Measurements from ENCODE around the gene SLC15A2. TPM values are rescaled to one million over a fixed set of nuclear protein-coding genes. Genes with fewer than 3 reads are reported as not detected.

The SLC15A2 gene
- total and polyA plus RNA-seq, 2 donors from 2014 or later, result 9.0 to 21.8 TPM

DNA sequence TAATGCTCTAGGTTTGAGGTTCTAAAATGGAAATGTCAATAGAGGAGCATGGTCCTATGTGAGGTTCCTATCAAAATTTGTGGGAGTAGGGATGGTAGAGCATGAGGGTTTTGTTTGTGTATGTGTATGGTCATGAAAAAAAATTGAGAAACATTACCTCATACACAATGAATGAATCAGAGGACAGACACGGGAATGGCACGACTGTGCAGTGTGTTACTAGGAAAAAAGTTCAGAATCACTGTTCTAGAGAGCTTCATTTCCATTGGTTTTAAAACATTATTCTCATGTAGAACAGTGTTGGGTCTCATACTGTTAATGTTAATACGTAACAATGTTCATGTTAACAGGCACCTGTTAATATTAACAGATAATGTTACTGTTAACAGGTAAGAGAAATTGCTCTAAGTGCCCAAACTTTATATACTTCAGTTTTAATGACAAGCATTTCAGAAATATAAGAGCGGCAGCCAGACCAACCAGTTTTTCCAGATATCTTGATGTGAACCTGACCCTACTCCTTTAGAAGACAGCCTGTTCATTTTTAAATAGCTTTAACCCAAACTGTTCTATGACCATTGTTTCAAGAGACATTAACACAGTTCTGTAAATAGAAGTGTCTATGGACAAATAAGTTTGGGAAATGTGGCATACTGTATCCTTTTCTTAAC, 48.0 kb downstream of the SLC15A2 start:
- no peak overlapping the region for H3K9ac ChIP-seq (ENCODE audit: low read length in 3 of 3)
- peak in 3 of 5 donors; percentile 32 to 84 (median 78) for DNase-seq
- H3K36me3 ChIP-seq (ENCODE audit: control insufficient read depth in 2 of 3, insufficient read depth in 3 of 3, low read length in 3 of 3), result peaks cover 0 to 5% (median 2%) of the 10 kb centered on the region in 3 donors
- intact Hi-C loops (cut with DNase I), result no loop called here
- no peak overlapping the region for H3K27ac ChIP-seq (ENCODE audit: low read depth in 2 of 2, low read length in 2 of 2)
- H3K4me3 ChIP-seq (ENCODE audit: low read length in 3 of 3), result no peak overlapping the region
- H3K9me3 ChIP-seq (ENCODE audit: control insufficient read depth in 2 of 3, insufficient read depth in 1 of 3, low read length in 3 of 3), result no peaks in the 10 kb centered on the region
- no peak for FAIRE-seq
- no peak for TF ChIP-seq CTCF (IDR thresholded peaks at IDR 0.05; ENCODE audit: borderline replicate concordance, extremely low read depth, insufficient read depth)
- H3K4me1 ChIP-seq (ENCODE audit: control insufficient read depth in 2 of 3, insufficient read depth in 2 of 3, low read depth in 1 of 3, low read length in 3 of 3), result peaks cover 0 to 14% (median 2%) of the 10 kb centered on the region in 3 donors
- H3K27me3 ChIP-seq (ENCODE audit: control insufficient read depth, insufficient read depth, low read length), result no peaks in the 10 kb centered on the region

DNA sequence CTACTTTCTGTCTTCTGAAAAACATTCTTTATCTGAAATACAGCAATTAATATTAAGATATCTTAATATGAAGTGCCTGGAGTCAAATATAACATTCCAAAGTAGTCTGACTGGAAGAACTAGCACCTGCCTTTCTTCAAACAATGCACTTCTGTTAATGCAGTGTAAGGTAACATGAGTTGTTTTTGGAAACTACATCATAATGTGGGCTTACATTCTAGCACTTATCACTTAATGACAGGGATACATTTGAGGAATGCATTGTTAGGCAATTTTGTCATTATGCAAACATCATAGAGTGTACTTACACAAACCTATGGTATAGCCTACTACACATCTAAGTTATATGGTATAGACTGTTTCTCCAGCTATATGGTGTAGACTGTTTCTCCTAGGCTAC, 49.2 kb downstream of the SLC15A2 start:
- H3K36me3 ChIP-seq (ENCODE audit: control insufficient read depth in 2 of 3, insufficient read depth in 3 of 3, low read length in 3 of 3), result peaks cover 0 to 5% (median 2%) of the 10 kb centered on the region in 3 donors
- DNase-seq (peak in 2 of 5 donors; percentile 20 to 27), FAIRE-seq (no peak)
- H3K27ac ChIP-seq (ENCODE audit: low read depth in 2 of 2, low read length in 2 of 2), result no peak overlapping the region
- H3K9me3 ChIP-seq (ENCODE audit: control insufficient read depth in 2 of 3, insufficient read depth in 1 of 3, low read length in 3 of 3), result no peaks in the 10 kb centered on the region
- TF ChIP-seq CTCF (IDR thresholded peaks at IDR 0.05; ENCODE audit: borderline replicate concordance, extremely low read depth, insufficient read depth), result no peak
- intact Hi-C loops (cut with DNase I), result no loop called here
- no peak overlapping the region for H3K9ac ChIP-seq (ENCODE audit: low read length in 3 of 3)
- H3K4me1 ChIP-seq (ENCODE audit: control insufficient read depth in 2 of 3, insufficient read depth in 2 of 3, low read depth in 1 of 3, low read length in 3 of 3), result peaks cover 0 to 14% (median 2%) of the 10 kb centered on the region in 3 donors
- H3K27me3 ChIP-seq (ENCODE audit: control insufficient read depth, insufficient read depth, low read length), result no peaks in the 10 kb centered on the region
- H3K4me3 ChIP-seq (ENCODE audit: low read length in 3 of 3), result no peak overlapping the region

GRCh38 chr3:121948641-121949040, 54.4 kb downstream of the SLC15A2 start:
- H3K27me3 ChIP-seq (ENCODE audit: control insufficient read depth, insufficient read depth, low read length), result no peaks in the 10 kb centered on the region
- no peak overlapping the region for H3K9ac ChIP-seq (ENCODE audit: low read length in 3 of 3)
- H3K4me1 ChIP-seq (ENCODE audit: control insufficient read depth in 2 of 3, insufficient read depth in 2 of 3, low read depth in 1 of 3, low read length in 3 of 3), result peaks cover 0 to 11% (median 4%) of the 10 kb centered on the region in 3 donors
- intact Hi-C loops (cut with DNase I), result no loop called here
- FAIRE-seq (no peak), DNase-seq (no peak)
- peaks cover 0 to under 1% (median 0%) of the 10 kb centered on the region in 3 donors for H3K36me3 ChIP-seq (ENCODE audit: control insufficient read depth in 2 of 3, insufficient read depth in 3 of 3, low read length in 3 of 3)
- TF ChIP-seq CTCF (IDR thresholded peaks at IDR 0.05; ENCODE audit: borderline replicate concordance, extremely low read depth, insufficient read depth), result no peak
- H3K9me3 ChIP-seq (ENCODE audit: control insufficient read depth in 2 of 3, insufficient read depth in 1 of 3, low read length in 3 of 3), result peaks cover 0 to 7% (median 0%) of the 10 kb centered on the region in 3 donors
- no peak overlapping the region for H3K4me3 ChIP-seq (ENCODE audit: low read length in 3 of 3)
- no peak overlapping the region for H3K27ac ChIP-seq (ENCODE audit: low read depth in 2 of 2, low read length in 2 of 2)
